ENCODE measurements around the gene FOXP2. TPM values are rescaled to one million over a fixed set of nuclear protein-coding genes. Genes with fewer than 3 reads are reported as not detected.

Gene FOXP2
- total RNA-seq, 1 donor from 2014 or later, result 10.1 TPM

DNA sequence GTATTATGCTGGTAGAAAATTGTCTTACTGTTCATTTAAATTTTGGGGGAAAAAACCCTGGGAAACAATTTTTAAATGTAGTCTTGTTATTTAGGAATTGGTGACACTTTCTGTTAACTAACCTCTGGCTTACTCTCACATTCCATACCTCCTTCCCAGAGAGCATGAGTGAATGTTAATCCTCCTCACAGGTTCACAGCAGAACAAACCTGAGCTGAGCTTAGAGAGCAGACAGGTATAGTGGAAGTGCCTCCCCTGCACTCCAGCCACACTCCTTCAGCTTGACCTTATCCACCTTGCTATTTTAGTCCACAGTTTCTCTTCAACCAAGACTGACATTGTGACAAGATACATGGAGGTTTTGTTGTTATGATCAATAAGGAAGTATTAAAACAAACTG is 235.9 kb downstream of the FOXP2 start:
- DNase-seq (no peak), ATAC-seq (no peak)
- no peak overlapping the region for H3K4me3 ChIP-seq
- intact Hi-C loops (cut with DNase I), result no loop called here
- TF ChIP-seq CTCF (IDR thresholded peaks at IDR 0.05), result no peak
- H3K27me3 ChIP-seq (ENCODE audit: low read depth), result no peaks in the 10 kb centered on the region
- H3K27ac ChIP-seq, result no peak overlapping the region
- no peaks in the 10 kb centered on the region for H3K36me3 ChIP-seq
- no peaks in the 10 kb centered on the region for H3K4me1 ChIP-seq
- H3K9me3 ChIP-seq, result no peaks in the 10 kb centered on the region

GRCh38 chr7:114652041-114652440 is 237.4 kb downstream of the FOXP2 start:
- H3K27ac ChIP-seq, result no peak overlapping the region
- no peak for TF ChIP-seq CTCF (IDR thresholded peaks at IDR 0.05)
- no peak overlapping the region for H3K4me3 ChIP-seq
- no peaks in the 10 kb centered on the region for H3K9me3 ChIP-seq
- ATAC-seq (no peak), DNase-seq (no peak)
- no peaks in the 10 kb centered on the region for H3K27me3 ChIP-seq (ENCODE audit: low read depth)
- no peaks in the 10 kb centered on the region for H3K4me1 ChIP-seq
- H3K36me3 ChIP-seq, result no peaks in the 10 kb centered on the region
- intact Hi-C loops (cut with DNase I), result no loop called here

GRCh38 chr7:114653364-114654088 is 238.9 kb downstream of the FOXP2 start:
- DNase-seq (no peak), ATAC-seq (no peak)
- intact Hi-C loops (cut with DNase I), result no loop called here
- TF ChIP-seq CTCF (IDR thresholded peaks at IDR 0.05), result no peak
- no peak overlapping the region for H3K27ac ChIP-seq
- H3K27me3 ChIP-seq (ENCODE audit: low read depth), result no peaks in the 10 kb centered on the region
- H3K36me3 ChIP-seq, result no peaks in the 10 kb centered on the region
- no peaks in the 10 kb centered on the region for H3K9me3 ChIP-seq
- H3K4me3 ChIP-seq, result no peak overlapping the region
- H3K4me1 ChIP-seq, result no peaks in the 10 kb centered on the region

GRCh38 chr7:114656466-114656865 is 241.9 kb downstream of the FOXP2 start:
- no peak for DNase-seq
- no peak for ATAC-seq
- intact Hi-C loops (cut with DNase I), result no loop called here

DNA sequence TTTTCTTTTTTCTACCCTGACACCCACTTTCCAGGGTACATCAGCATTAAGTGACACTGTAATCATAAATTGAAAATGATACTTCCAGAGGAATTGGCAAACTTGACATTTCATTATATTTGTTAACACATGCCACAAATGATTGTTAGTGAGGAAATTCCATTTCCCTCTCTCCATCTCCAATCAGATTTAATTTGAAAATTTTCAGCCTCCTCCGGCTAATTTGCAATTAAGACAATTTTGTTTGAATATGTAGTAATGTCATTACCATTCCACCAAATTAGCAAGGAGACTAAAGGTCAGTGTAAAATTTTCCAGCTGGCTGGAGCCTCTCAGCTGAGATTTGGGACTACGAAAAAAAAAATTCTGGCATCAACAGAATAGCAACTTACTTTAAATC is 242.7 kb downstream of the FOXP2 start:
- Histone ChIP-seq H3K9me3 (no peaks in the 10 kb centered on the region), H3K36me3 (no peaks in the 10 kb centered on the region), H3K4me1 (no peaks in the 10 kb centered on the region), H3K27ac (no peak overlapping the region), H3K4me3 (no peak overlapping the region), H3K27me3 (ENCODE audit: low read depth) (no peaks in the 10 kb centered on the region)
- ATAC-seq (no peak), DNase-seq (no peak)
- intact Hi-C loops (cut with DNase I), result no loop called here
- TF ChIP-seq CTCF (IDR thresholded peaks at IDR 0.05), result no peak

More at GRCh38 chr7:114656466-114656865, 241.9 kb downstream of the FOXP2 start:
- no peaks in the 10 kb centered on the region for H3K27me3 ChIP-seq (ENCODE audit: low read depth)
- no peaks in the 10 kb centered on the region for H3K9me3 ChIP-seq
- H3K4me3 ChIP-seq, result no peak overlapping the region
- no peak for TF ChIP-seq CTCF (IDR thresholded peaks at IDR 0.05)
- H3K4me1 ChIP-seq, result no peaks in the 10 kb centered on the region
- no peaks in the 10 kb centered on the region for H3K36me3 ChIP-seq
- no peak overlapping the region for H3K27ac ChIP-seq

Data from lower lobe of right lung (tissue), 2 donors.